Astrocyte of the cerebellum (primary cell): ENCODE data around the gene CARMIL3.

Experiments
- DNase-seq: peaks from one replicate; pipeline ENCODE4 v3.0.0-alpha.2; 2011; ENCODE audit warnings: low read depth
- H3K4me3 ChIP-seq: 2 replicates; pipeline ENCODE4 v1.5.1; 2011; ENCODE audit warnings: mild to moderate bottlenecking, low read depth, low read length, moderate library complexity
- CTCF ChIP-seq: IDR thresholded peaks from 2 replicates; pipeline ENCODE4 v1.5.1; 2012; ENCODE audit warnings: low read length, low read depth, moderate library complexity, mild to moderate bottlenecking; ENCODE audit errors: missing control alignments
- in situ Hi-C: cut with HindIII; loops from 2 replicates; pipeline ENCODE4 v1.10.0; 2017; ENCODE audit warnings: low sequenced_read_pairs

CARMIL3 gene

GRCh38 chr14:24081739-24082211 is 30.0 kb downstream of the CARMIL3 start:
- no peak for TF ChIP-seq CTCF
- in situ Hi-C loops, result no loop called here
- H3K4me3 ChIP-seq, result peak overlapping the region; percentile 46
- no peak for DNase-seq

GRCh38 chr14:24082411-24083080 is 30.7 kb downstream of the CARMIL3 start:
- no peak for DNase-seq
- in situ Hi-C loops, result no loop called here
- no peak overlapping the region for H3K4me3 ChIP-seq
- TF ChIP-seq CTCF, result no peak

- DNase-seq, result no peak
- no peak overlapping the region for H3K4me3 ChIP-seq
- in situ Hi-C loops, result no loop called here
- no peak for TF ChIP-seq CTCF
Measured at GRCh38 chr14:24083462-24083861, 31.7 kb downstream of the CARMIL3 start.

GRCh38 chr14:24084440-24084839 is 32.6 kb downstream of the CARMIL3 start:
- DNase-seq, result no peak
- TF ChIP-seq CTCF, result no peak
- no peak overlapping the region for H3K4me3 ChIP-seq
- in situ Hi-C loops, result no loop called here

GRCh38 chr14:24085215-24085614 is 33.4 kb downstream of the CARMIL3 start:
- no peak for DNase-seq
- in situ Hi-C loops, result no loop called here
- no peak overlapping the region for H3K4me3 ChIP-seq
- no peak for TF ChIP-seq CTCF

- in situ Hi-C loops, result no loop called here
- H3K4me3 ChIP-seq, result no peak overlapping the region
- TF ChIP-seq CTCF, result no peak
- DNase-seq, result no peak
Measured at GRCh38 chr14:24086193-24086955, 34.6 kb downstream of the CARMIL3 start.
